Measurements from ENCODE around the gene GATAD2A.

GATAD2A gene

GRCh38 chr19:19433666-19434213, 28.3 kb downstream of the GATAD2A start:
- FAIRE-seq = no peak
- no peak for DNase-seq (ENCODE audit: insufficient read length, low spot score)
- no peak for TF ChIP-seq CTCF (IDR thresholded peaks at IDR 0.05; ENCODE audit: insufficient read depth, missing control alignments)

GRCh38 chr19:19434483-19435045, 29.1 kb downstream of the GATAD2A start:
- DNase-seq (ENCODE audit: insufficient read length, low spot score) (no peak), FAIRE-seq (no peak)
- TF ChIP-seq CTCF (IDR thresholded peaks at IDR 0.05; ENCODE audit: insufficient read depth, missing control alignments) = no peak

- no peak for DNase-seq (ENCODE audit: insufficient read length, low spot score)
- no peak for TF ChIP-seq CTCF (IDR thresholded peaks at IDR 0.05; ENCODE audit: insufficient read depth, missing control alignments)
- FAIRE-seq = no peak
Observed at GRCh38 chr19:19436137-19436691, 30.7 kb downstream of the GATAD2A start.

GRCh38 chr19:19438366-19439175, 33.1 kb downstream of the GATAD2A start:
- TF ChIP-seq CTCF (IDR thresholded peaks at IDR 0.05; ENCODE audit: insufficient read depth, missing control alignments) = no peak
- FAIRE-seq (no peak), DNase-seq (ENCODE audit: insufficient read length, low spot score) (no peak)

- FAIRE-seq (no peak), DNase-seq (ENCODE audit: insufficient read length, low spot score) (no peak)
- TF ChIP-seq CTCF (IDR thresholded peaks at IDR 0.05; ENCODE audit: insufficient read depth, missing control alignments) = no peak
Observed at GRCh38 chr19:19439176-19439482, 33.7 kb downstream of the GATAD2A start.

- DNase-seq (ENCODE audit: insufficient read length, low spot score) (no peak), FAIRE-seq (no peak)
- no peak for TF ChIP-seq CTCF (IDR thresholded peaks at IDR 0.05; ENCODE audit: insufficient read depth, missing control alignments)
Observed at GRCh38 chr19:19443283-19443682, 37.8 kb downstream of the GATAD2A start.
